ENCODE results near the gene CLN3. TPM values are rescaled to one million over a fixed set of nuclear protein-coding genes. Genes with fewer than 3 reads are reported as not detected.

The CLN3 gene
- 36.0 and 56.3 TPM in 2 replicates for total RNA-seq (ENCODE audit: low replicate concordance)
- long read RNA-seq, transcript CLN3-244 (16 exons, 3,832 nt), result major isoform, 100 of 136 reads
- long read RNA-seq, transcript CLN3-205 (15 exons, 1,876 nt), result minor isoform, 19 of 136 reads
- long read RNA-seq, partial matches to known transcripts, result 8 of 136 reads
- long read RNA-seq, other reads (novel, unspliced or antisense), result 1 of 136 reads

DNA sequence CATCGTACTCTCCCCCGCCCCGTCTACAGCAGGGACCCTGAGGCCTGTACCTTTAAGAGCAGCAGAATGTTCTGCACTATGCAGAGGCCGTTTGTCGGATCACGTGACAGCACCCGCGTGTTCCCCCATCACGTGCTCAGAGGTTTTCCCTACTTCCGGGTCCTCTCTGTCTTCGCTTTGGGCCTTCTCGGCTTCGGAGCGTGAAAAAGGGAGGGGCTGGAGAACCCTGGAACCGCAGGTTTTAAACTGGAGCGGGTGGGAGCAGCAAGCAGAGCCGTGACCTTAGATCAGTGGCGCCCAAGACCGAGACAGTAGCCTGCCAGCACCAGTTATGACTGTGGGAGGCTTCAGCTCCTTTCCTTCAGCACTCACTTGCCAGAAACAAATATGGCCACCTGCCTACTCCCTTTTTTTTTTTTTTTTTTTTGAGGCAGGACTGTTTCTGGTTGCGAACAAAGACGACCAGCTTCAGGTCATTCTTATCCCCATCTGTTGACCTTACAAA is at the start of gene CLN3:
TSS of gene CLN3 (minus strand) at position 105 of the 505 bp plus-strand sequence. CDS start 315 bp downstream, outside the sequence.
- DNase-seq (ENCODE audit: extremely low spot score, unreplicated experiment), result peak; percentile 87
- H3K9me3 Mint-ChIP-seq, result no peaks in the 10 kb centered on the region
- H3K4me3 Mint-ChIP-seq, result peak within 1 kb of the TSS; percentile 98
- no peaks in the 10 kb centered on the region for H3K36me3 Mint-ChIP-seq
- H3K27ac Mint-ChIP-seq, result peak within 1 kb of the TSS; percentile 100
- TF ChIP-seq, protein P1, sequence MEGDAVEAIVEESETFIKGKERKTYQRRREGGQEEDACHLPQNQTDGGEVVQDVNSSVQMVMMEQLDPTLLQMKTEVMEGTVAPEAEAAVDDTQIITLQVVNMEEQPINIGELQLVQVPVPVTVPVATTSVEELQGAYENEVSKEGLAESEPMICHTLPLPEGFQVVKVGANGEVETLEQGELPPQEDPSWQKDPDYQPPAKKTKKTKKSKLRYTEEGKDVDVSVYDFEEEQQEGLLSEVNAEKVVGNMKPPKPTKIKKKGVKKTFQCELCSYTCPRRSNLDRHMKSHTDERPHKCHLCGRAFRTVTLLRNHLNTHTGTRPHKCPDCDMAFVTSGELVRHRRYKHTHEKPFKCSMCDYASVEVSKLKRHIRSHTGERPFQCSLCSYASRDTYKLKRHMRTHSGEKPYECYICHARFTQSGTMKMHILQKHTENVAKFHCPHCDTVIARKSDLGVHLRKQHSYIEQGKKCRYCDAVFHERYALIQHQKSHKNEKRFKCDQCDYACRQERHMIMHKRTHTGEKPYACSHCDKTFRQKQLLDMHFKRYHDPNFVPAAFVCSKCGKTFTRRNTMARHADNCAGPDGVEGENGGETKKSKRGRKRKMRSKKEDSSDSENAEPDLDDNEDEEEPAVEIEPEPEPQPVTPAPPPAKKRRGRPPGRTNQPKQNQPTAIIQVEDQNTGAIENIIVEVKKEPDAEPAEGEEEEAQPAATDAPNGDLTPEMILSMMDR (conservative IDR thresholded peaks at IDR 0.05), result no peak
- peaks cover under 1% of the 10 kb centered on the region for H3K27me3 Mint-ChIP-seq
- H3K4me1 Mint-ChIP-seq (ENCODE audit: unreplicated experiment), result peaks cover 4% of the 10 kb centered on the region

DNA sequence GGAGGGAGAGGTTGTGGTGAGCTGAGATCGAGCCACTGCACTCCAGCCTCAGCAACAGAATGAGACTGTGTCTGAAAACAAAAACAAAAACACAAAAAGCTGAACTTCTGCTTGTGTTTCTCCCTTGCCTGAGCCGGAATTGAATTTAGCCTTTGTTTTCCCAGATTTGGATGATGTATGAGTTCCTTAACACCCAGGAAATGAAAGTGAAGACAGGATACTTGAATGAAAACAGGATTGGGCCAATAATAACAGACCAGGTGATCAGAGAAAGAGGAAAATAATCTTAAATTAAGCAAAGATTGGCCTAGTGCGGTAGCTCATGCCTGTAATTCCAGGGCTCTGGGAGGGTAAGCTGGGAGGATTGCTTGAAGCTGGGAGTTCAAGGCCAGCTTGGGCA is 48.5 kb upstream of the CLN3 start:
- Mint-ChIP-seq H3K27ac (peak overlapping the region; percentile 61), H3K4me3 (no peak overlapping the region), H3K4me1 (ENCODE audit: unreplicated experiment) (peaks cover 9% of the 10 kb centered on the region), H3K9me3 (no peaks in the 10 kb centered on the region), H3K27me3 (no peaks in the 10 kb centered on the region), H3K36me3 (no peaks in the 10 kb centered on the region)
- TF ChIP-seq, protein P1 (conservative IDR thresholded peaks at IDR 0.05), result no peak
- no peak for DNase-seq (ENCODE audit: extremely low spot score, unreplicated experiment)

DNA sequence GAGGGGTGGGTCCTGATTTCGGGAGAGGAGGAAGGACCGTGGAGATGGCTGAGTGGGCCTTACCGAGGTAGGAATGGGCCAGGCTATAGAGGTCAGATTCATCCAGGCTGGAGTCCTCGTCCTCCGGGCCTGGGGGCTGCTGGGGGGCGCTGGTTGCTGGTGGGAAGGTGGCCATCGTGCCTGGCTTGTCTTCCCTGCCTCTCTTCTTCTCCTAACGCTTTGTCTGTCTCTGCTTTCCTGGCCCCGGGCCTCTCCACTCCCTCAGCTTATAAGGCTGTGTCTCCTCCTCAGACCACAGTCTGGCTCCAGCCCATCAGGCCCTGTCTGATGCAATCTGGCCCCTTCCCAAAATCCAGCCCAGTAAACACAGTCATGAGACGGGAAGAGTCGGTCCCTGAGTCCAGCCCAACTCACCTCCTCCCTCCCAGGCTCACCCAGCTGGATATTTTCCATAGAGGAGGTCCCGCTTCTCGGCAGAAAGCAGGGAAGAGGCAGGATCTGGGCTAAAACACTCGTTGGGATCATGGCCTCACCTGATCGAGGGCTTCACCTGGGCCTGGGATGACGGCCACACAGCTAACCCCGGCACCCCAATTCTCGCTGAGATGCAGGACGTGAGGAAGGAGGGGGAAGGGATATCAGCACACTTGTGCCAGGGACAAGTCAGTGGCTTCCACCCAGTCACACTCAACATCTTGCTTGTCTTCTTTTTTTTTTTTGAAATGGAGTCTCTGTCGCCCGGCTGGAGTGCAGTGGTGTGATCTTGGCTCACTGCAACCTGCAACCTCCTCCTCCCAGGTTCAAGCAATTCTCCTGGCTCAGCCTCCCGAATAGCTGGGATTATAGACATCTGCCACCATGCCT is 47.1 kb upstream of the CLN3 start, which contains the start of gene NUPR1:
TSS of gene NUPR1 (minus strand) at position 242 of the 864 bp plus-strand sequence. CDS start at position 175, 67 bp downstream.
- H3K36me3 Mint-ChIP-seq, result no peaks in the 10 kb centered on the region
- H3K27ac Mint-ChIP-seq, result peak within 1 kb of the TSS; percentile 23
- TF ChIP-seq, protein P1 (conservative IDR thresholded peaks at IDR 0.05), result no peak
- H3K9me3 Mint-ChIP-seq, result no peaks in the 10 kb centered on the region
- H3K27me3 Mint-ChIP-seq, result no peaks in the 10 kb centered on the region
- H3K4me1 Mint-ChIP-seq (ENCODE audit: unreplicated experiment), result peaks cover 9% of the 10 kb centered on the region
- no peak within 1 kb of the TSS for H3K4me3 Mint-ChIP-seq
- no peak for DNase-seq (ENCODE audit: extremely low spot score, unreplicated experiment)

DNA sequence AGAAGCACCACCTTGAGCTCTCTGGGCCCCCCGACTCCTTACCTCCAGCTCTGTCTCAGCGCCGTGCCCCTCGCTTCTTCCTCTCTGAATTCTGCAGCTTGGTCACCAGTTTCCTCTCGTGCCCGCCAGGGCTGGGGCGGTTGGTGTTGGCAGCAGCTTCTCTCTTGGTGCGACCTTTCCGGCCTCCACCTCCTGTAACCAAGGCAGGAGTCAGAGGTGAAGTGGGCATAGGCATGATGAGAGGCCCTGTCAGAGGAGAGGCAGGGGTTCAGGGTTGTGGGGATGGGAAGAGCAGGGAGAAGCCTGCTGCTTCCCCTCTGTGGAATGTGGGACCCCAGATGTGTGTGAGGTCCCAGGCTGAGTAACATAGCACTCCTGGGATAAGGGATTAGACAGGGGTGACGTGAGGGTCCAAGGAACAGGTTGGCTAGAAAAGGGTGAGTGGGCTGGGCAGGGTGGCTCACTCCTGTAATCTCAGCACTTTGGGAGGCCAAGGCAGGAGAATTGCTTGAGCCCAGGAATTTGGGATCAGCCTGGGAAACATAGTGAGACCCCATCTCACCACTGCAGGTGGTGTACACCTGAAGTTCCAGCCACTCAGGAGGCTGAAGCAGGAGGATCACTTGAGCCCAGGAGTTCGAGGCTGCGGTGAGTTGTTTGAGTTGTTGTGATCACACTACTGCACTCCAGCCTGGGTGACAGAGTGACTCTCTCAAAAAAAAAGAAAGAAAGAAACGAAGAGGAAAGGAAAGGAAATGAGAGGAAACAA is 46.3 kb upstream of the CLN3 start:
- Mint-ChIP-seq H3K27ac (peak overlapping the region; percentile 23), H3K4me1 (ENCODE audit: unreplicated experiment) (peaks cover 7% of the 10 kb centered on the region), H3K4me3 (no peak overlapping the region), H3K27me3 (no peaks in the 10 kb centered on the region), H3K36me3 (no peaks in the 10 kb centered on the region), H3K9me3 (no peaks in the 10 kb centered on the region)
- DNase-seq (ENCODE audit: extremely low spot score, unreplicated experiment), result no peak
- TF ChIP-seq, protein P1 (conservative IDR thresholded peaks at IDR 0.05), result no peak

DNA sequence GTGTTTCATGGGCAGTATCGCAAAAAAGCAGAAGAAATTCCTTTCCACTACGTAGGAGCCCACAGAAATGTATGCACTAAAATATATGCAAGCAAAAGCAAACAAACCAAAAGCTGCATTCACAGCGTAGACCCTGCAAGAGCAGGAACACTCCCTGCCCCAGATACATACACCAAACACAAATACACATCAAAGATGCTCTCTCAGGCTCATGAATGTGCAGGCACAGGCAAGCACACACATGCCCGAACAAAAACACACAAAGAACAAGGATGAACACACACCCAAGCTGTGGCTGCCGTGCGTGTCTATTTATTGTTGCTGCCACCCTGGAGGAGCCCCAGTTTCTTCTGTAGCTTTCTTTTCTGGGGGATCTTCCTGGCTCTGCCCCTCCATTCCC is 45.2 kb upstream of the CLN3 start:
- TF ChIP-seq, protein P1 (conservative IDR thresholded peaks at IDR 0.05), result no peak
- Mint-ChIP-seq H3K27me3 (no peaks in the 10 kb centered on the region), H3K4me3 (no peak overlapping the region), H3K9me3 (no peaks in the 10 kb centered on the region), H3K36me3 (no peaks in the 10 kb centered on the region), H3K27ac (peak overlapping the region; percentile 51), H3K4me1 (ENCODE audit: unreplicated experiment) (peaks cover 5% of the 10 kb centered on the region)
- DNase-seq (ENCODE audit: extremely low spot score, unreplicated experiment), result no peak
